Left lobe of liver (tissue), 2 donors: ENCODE measurements around the gene RMP24.
"Not testable (repeated sequence)": the region's sequence is repeated elsewhere in the genome, so short reads cannot be mapped to it uniquely, and the experiment has no call there.

ENCODE experiments used
- ATAC-seq: fragments of 200-7000 bp; cut with Tn5 transposase; one replicate; pipeline ENCODE4 v1.9.1; 2020; ENCODE audit warnings: mild to moderate bottlenecking, moderate library complexity
- DNase-seq: peaks from one replicate; pipeline ENCODE4 v3.0.0-alpha.2; 2020; ENCODE audit warnings: low spot score
- donor health status: DM: no; HTN: no; CAD: no; lungs with moderate emphysema.
- donor health status: DM: no; HTN: yes; CAD: no.

Gene RMP24

DNA sequence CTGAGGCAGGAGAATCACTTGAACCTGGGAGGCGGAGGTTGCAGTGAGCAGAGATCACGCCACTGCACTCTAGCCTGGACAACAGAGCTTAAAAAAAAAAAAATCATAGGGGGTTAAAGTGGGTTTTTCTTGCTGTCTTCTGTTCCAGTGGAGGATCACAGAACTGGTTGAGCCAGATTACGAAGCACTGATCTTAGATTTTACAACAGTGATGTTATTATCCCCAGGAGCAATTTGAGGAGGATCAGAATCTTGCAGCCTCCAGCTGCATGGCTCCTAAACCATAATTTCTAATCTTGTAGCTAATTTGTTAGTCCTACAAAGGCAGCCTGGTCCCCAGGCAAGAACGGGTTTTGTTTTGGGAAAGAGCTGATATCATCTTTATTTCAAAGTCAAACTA lies 4.6 kb upstream of the RMP24 start:
- not testable (repeated sequence) for ATAC-seq, DNase-seq

DNA sequence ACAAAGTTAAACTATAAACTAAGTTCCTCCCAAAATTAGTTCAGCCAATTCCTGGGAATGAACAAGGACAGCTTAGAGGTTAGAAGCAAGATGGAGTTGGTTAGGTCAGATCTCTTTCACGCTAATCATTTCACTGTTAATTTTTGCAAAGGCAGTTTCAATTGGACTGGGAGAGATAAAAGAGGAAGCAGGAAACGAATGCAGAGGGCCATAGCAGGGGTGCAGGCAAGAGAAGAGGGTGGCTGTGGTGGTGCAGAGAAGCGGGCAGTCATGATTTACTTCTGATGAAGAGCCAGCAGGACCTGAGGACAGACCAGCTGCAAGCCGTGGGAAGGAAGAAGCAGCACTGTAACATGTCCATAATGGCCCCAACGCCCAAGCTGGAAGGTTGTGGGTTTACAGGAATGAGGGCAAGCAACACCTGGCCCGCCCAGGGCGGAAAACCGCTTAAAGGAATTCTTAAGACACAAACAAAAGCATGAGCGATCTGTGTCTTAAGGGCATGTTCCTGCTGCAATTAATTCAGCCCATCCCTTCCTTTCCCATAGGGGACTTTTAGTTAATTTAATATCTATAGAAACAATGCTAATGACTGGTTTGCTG lies 4.1 kb upstream of the RMP24 start:
- no peak for DNase-seq
- no peak for ATAC-seq

DNA sequence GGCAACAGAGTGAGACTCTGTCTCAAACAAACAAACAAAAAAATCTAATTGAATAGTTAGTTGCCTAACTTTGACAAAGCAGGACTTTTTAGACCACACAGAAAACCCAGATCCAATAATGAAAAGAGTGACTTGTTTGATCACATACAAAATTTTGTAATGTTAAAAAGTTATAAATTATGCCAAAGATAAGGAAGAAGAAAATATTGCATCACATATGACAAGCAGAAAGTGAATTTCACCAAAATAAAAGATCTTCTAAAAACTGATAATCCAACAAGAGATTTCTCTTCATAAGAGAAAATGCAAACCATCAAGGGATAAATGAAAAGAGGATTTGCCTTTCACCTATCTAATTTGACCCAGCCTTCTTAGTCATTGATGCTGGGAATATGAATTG lies 2.8 kb upstream of the RMP24 start:
- ATAC-seq = no peak
- no peak for DNase-seq

DNA sequence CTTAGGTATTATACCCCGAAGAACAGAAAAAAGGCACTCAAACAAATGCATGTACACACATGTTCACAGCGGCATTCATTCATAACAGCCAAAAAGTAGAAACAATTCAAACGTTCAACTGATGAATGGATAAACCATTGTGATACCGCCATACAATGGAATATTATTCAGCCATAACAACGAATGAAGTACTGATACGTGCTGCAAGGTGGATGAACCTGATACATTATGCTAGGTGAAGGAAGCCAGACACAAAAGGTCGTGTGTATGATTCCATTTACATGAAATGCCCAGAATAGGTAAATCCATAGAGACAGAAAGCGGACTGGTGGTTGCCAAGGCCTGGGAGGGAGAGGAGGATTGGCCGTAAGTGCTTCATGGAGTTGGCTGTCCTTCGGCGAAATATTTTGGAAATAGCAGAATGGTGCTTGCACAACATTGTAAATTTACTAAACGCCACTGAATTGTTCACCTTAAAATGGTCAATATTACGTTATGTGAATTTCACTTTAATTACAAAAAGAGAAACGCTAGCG lies 750 bp upstream of the RMP24 start:
- DNase-seq = no peak

DNA sequence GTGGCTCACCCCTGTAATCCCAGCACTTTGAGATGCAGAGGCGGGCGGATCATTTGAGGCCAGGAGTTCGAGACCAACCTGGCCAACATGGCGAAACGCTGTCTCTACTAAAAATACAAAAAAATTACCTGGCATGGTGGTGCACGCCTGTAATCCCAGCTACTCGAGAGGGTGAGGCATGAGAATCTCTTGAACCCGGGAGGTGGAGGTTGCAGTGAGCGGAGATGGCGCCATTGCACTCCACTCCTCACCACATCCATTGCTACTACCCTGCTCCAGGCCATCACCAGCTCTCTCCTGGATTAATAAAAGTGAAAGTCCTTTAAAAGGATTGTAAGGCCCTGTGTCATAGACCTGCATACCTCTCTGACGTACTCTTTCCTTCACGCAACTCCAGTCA lies 1.2 kb downstream of the RMP24 start:
- no peak for DNase-seq
- no peak for ATAC-seq

More for the DNA sequence above, 750 bp upstream of the RMP24 start:
- peak; percentile 31 for ATAC-seq

DNA sequence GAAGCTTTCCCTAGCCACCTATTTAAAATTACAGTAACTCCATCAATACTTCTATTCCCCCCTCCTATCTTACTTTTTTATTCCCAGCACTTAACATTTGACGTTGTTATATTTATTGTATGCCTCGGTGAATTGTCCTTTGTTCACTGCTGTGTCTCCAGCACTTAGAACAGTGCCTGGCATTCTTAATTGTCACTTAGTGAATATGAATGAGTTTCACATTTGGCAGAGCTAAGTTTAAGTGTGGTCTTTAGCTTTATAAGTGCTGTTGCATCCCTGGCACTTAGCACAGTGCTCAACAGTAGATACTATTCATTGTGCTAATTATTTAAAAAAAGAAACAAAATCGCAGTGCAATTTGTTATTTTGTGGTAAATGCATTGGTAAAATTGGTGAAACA lies 1.7 kb downstream of the RMP24 start:
- ATAC-seq = no peak

DNA sequence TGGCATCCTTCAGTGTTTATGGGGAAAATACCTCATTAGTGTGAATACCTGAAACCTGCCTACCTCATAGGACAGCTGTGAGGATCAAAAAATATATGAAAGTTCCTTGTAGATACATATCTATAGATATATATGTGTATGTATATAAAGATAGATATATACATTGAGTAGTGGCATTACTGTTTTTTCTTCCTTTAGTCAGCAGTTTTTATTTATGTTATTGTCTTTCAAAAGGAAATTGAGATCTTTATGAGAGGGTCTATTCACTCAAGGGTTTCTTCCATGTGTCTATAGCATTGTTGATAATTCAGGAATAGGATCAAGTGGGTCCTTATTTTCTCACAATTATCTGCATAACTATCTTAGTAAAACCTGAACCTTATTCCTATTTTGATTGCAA lies 6.6 kb downstream of the RMP24 start:
- DNase-seq (no peak), ATAC-seq (no peak)

More for the DNA sequence above, 1.7 kb downstream of the RMP24 start:
- DNase-seq = no peak

DNA sequence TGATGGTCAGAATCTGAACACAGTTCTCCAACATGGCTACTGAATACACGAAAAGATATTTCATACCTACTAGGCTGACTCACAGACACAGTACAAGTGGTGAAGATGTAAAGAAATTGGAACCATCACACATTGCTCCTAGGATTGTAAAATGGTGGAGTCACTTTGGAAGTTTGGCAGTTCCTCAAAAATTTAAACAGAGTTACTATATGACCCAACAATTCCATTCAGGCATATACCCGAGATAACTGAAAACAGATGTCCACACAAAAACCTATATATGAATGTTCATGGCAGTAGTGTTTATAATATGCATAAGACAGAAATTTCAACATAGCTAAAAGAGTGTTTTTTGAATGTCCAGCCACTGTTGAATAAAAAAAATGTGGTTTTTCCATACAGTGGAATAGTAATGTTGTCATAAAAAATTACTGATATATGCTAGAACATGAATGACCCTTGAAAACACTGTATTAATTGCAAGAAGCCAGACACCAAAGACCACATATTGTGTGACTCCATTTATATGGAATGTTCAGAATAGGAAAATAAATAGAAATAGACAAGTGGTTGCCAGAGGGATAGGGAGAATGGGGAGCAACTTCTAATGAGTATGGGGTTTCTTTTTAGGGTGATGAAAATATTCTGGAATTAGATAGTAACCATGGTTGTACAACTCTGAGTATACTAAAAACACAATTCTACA lies 10.1 kb downstream of the RMP24 start:
- DNase-seq = no peak
- ATAC-seq = no peak

DNA sequence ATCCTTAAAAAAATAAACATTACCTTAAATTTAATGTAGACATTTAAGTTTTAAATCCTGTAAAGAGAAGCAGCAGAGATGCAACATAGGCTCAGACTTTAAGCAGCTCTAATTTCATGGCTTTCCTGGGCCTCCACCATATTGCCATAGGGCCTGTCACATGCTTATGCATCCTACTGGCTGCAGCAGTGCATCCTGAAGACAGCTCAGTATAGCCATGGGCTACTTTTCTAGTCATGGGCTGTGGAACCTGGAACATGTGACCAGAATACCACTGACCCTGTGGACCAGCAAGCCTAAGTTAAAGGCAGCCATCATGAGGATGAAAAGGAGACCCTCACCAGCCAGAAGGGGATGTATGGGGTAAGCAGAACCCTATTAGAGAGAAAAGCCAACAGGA lies 10.7 kb downstream of the RMP24 start:
- DNase-seq = no peak

DNA sequence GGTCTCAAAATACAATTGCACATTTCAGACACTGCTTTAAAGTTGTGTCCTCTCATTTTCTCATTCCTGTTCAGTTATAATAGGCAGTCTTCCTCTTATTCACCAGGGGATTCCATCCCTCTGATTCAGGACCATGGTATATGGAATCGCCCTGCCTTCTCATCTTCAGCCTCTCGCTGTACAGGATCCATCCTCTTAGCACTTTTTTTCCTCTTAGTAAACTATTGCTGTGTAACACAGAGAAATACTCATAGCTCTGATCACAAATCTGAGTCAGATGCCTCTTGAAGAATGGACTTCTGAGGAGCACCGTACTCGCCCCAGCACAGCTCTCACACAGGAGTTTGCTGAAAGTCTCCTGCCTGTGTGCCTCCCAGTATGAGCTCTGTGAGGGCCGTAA lies 11.3 kb downstream of the RMP24 start:
- ATAC-seq (no peak), DNase-seq (no peak)

More for the DNA sequence above, 10.7 kb downstream of the RMP24 start:
- ATAC-seq = no peak

DNA sequence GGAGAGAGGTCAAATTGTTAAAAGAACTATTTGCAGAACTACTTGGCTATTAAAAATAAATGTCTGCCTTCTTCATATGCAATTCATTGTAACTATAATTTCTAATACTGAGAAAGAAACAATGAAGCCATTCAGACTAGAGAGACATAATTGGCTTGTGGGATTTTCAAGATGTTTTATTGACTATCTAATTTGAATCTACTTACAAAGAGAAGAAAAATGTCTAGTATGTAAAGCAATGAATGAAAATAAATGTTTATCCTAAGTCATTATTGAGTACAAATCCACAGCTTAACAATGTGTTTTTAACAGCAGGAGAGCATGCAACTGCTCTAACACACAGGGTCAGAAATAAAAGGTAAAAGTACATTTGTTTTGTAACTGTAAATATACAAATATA lies 19.2 kb downstream of the RMP24 start:
- no peak for ATAC-seq
- DNase-seq = no peak

DNA sequence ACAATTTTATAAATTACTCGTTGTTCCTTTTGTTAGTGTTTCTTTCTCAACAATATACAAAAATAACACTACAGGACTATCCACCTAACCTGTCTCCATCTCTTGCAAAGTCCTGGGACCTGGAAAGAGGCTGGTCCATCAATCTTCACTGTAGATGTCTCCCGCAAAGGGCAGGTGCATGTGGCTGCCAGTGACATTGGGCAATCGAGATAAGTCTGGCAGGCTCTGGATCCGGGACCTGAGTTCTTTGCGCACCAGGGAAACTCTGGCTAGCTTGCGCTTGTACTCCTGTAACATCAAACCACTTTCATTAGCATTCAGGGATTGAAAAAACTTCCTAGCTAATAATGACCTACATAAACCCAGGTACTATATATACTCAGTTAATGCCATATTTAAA lies 20.5 kb downstream of the RMP24 start:
- peak; percentile 53 for DNase-seq
- ATAC-seq = peak; percentile 95

DNA sequence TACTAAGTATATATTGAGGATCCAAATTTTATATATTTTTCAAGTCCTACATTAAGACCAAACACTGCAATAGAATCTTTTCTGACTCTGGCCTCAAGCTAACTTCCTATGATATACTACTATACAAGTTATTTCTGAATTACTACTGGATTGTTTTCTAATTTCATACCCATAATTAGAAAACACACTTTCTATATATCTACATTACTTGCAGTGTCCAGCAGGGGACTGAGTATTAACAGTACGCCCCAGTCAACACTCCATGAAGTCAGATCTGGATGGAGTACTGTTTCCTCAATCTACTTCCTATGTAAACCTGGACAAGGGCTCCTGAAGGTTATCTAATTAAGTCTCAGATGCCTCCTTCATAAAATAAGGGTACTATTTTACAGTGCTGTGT lies 26.5 kb downstream of the RMP24 start:
- DNase-seq = no peak
- ATAC-seq = no peak

DNA sequence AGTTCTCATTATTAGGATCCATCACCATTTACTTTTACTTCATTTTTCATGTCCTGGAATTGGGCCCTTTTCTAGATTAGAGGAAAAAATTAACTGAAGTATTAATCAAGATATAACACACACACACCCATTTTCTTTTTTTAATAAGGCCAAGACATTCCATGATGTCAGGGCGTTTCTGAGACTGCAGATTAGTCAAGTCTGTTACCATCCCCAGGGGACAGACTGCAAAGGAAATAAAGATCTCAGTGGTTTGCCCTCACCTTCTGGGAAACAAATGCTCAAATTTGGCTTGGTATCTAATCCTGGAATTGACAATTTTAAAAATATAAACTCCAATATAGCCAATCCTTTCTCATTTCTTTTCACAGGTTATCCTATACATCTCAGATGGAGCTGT lies 27.4 kb downstream of the RMP24 start:
- ATAC-seq (no peak), DNase-seq (no peak)

DNA sequence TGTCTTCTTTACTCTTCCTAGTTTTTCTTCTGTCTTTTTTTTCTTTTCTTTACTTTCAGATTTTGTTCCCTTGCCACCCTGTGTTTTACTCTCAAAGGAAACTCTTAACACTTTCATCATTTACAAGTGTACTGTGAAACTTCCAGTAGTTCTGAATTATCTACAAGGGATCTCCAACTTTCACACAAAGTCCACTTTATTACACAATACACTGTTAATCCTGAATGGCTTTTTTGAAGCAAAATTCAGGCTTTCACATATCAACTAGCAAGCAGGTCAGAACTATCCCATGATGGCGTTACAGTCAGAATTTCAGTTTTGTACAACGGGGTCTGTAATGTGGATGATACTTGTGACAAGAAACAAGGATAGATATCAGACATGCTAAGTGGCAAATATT lies 34.5 kb downstream of the RMP24 start:
- DNase-seq (no peak), ATAC-seq (peak; percentile 47)

DNA sequence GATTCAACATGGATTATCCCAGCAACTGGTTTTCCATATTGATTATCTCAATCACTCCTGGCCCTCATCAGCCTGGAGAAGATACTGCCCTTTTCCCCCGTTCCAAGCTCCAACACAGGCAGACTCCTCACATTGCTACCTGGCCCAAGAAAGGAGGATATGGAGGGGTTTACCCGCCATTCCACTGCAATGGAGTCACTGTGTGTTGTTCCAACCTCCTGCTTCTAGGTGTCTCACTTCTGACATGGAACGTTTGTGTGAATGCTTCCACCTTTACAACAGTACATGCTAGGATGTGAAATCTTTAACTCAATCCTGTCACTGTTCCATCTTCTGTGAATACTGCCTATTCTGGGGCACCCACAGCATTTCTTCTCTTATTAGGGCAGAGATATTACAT lies 36.7 kb downstream of the RMP24 start:
- no peak for DNase-seq
- no peak for ATAC-seq

DNA sequence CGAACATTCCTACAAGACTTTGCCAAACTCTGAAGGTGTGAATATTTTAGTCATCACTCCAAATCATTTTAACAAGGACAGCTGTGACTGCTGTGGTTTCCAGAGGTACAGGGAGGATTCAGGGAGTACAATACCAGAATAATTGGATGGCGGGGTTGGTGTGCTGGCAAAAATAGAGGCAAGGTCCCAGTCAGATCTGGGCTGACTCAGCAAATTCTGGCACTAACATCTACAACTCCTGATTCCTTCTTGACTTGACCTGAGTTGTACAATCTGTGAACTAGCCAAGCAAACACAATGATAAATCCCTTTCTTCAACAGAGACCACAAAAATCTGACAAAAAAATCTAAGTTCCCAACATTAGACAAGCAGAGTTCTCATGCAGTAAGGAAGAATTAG lies 40.4 kb downstream of the RMP24 start:
- ATAC-seq (no peak), DNase-seq (no peak)

DNA sequence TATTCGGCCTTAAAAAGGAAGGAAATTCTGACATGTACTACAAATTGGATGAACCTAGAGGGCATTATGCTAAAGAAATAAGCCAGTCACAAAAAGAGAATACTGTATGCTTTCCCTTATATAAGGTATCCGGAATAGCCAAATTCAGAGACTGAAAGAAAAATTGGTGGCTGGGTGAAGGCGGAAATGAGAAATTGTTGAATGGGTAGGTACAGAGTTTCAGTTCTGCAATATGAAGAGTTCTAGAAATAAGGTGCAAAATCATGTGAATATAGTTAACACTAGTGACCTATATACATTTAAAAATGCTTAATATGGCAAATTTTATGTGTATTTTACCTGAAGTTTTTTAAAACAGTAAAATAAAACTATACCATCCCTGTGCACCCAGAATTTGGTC lies 43.1 kb downstream of the RMP24 start:
- DNase-seq (no peak), ATAC-seq (no peak)

DNA sequence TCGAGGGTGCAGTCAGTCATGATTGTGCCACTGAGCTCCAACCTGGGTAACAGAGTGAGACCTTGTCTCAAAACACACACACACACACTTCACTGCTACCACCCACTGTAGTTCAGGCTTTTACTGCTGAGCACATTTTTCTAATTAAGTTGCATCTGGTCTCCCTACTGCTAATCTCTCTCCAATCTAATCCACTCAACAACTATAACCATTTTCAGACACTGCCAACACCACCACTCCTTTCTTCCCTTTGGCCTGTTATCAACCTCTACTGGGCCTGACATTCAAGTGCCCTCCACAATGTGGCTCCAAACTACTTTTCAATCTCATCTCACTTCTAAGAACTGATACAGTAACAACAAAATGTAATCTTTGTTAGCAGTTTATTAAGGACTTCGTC lies 44.8 kb downstream of the RMP24 start:
- ATAC-seq = no peak
- no peak for DNase-seq

DNA sequence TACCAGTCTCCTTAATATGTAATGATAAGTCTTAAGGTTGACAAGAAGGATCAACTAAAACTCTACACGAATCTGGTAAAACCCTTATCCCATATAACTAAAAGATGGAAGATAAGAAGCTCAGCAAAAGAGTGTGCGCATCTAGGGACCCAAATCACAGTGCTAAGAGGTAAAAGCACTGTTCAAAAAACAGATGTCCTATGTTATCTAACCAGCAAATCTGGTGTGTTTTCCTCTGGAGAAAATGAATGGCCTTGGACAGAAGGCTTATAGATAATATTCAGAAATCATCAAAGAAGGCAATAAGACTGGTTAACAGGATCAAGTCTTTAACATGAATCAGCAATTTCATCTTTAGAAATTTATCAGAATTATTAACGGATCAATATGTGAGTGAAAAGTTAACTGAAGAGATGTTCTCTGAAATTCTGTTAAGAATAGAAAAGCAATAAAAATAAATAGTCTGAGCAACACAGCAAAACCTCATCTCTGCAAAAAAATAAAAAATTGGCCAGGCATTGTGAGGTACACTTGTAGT lies 47.8 kb downstream of the RMP24 start:
- DNase-seq = no peak

DNA sequence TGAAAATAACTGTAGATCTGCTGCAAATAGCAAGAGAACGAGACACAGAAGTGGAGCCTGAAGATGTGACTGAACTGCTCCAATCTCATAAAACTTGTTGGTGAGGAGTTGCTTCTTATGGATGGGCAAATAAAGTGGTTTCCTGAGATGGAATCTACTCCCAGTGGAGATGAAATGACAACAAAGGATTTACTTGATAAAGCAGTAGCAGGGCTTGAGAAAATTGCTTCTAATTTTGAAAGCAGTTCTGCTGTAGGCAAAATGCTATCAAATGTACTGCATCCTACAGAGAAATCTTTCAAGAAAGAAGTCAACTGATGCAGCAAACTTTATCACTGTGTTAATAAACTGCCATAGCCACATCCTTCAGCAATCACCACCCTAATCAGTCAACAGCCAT lies 50.9 kb downstream of the RMP24 start:
- ATAC-seq = no peak
- DNase-seq = no peak

More for the DNA sequence above, 47.8 kb downstream of the RMP24 start:
- ATAC-seq = no peak

DNA sequence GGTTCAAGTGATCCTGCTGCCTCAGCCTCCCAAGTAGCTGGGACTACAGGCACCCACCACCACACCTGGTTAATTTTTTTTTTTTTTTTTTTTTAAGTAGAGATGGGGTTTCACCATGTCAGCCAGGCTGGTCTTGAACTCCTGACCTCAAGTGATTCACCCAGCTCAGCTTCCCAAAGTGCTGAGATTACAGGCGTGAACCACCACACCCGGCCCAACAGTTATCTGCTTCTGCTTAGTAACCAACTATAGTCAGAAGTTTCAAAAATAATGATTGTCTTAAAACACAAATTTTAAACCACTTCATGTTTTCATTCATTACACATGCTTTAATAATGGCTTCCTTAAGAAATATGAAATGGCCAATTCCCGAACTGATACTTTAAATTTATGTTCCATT lies 51.8 kb downstream of the RMP24 start:
- not testable (repeated sequence) for ATAC-seq, DNase-seq
